NB4 (cell line): ENCODE data around the gene FTSJ3.

Source experiments
- DNase-seq: peaks from one replicate; pipeline ENCODE4 v3.0.0; 2010; ENCODE audit warnings: low read depth
- H3K4me3 ChIP-seq: one replicate; pipeline ENCODE4 v1.5.1; 2011; ENCODE audit warnings: mild to moderate bottlenecking, low read depth, low read length, moderate library complexity
- CTCF ChIP-seq: IDR thresholded peaks from one replicate; pipeline ENCODE4 v1.5.1; 2012; ENCODE audit warnings: low read depth, low read length
- MAX ChIP-seq: IDR thresholded peaks from 2 replicates; pipeline ENCODE4 v1.6.1; 2011; ENCODE audit warnings: low read depth, low read length
- MYC ChIP-seq: IDR thresholded peaks from 2 replicates; pipeline ENCODE4 v1.6.1; 2011; ENCODE audit warnings: low read depth, low read length
- POLR2A ChIP-seq: IDR thresholded peaks from 2 replicates; pipeline ENCODE4 v1.6.1; 2011; ENCODE audit warnings: mild to moderate bottlenecking; ENCODE audit not compliant: insufficient read length; ENCODE audit errors: extremely low read depth

The FTSJ3 gene

GRCh38 chr17:63826468-63827001, 928 bp downstream of the FTSJ3 start:
- no peak for DNase-seq
- peak overlapping the region; percentile 98 for H3K4me3 ChIP-seq
- TF ChIP-seq MYC, result no peak
- TF ChIP-seq POLR2A, result no peak
- TF ChIP-seq CTCF, result no peak
- no peak for TF ChIP-seq MAX

GRCh38 chr17:63824362-63824761, 3.1 kb downstream of the FTSJ3 start:
- no peak for DNase-seq
- TF ChIP-seq POLR2A, result no peak
- TF ChIP-seq MAX, result no peak
- TF ChIP-seq MYC, result no peak
- TF ChIP-seq CTCF, result no peak
- no peak overlapping the region for H3K4me3 ChIP-seq

GRCh38 chr17:63823659-63824331, 3.7 kb downstream of the FTSJ3 start:
- no peak overlapping the region for H3K4me3 ChIP-seq
- TF ChIP-seq CTCF (no peak), MAX (no peak), MYC (no peak), POLR2A (no peak)
- DNase-seq, result no peak

- TF ChIP-seq MYC (no peak), MAX (no peak), POLR2A (no peak), CTCF (no peak)
- DNase-seq, result no peak
- no peak overlapping the region for H3K4me3 ChIP-seq
Measured at GRCh38 chr17:63822537-63822936, 4.9 kb downstream of the FTSJ3 start.

GRCh38 chr17:63821804-63822203, 5.7 kb downstream of the FTSJ3 start:
- H3K4me3 ChIP-seq, result no peak overlapping the region
- no peak for DNase-seq
- TF ChIP-seq MAX (no peak), POLR2A (no peak), CTCF (no peak), MYC (no peak)
